ENCODE results near the gene WNT3.

Gene WNT3

GRCh38 chr17:46788300-46788699, 30.2 kb downstream of the WNT3 start:
- Histone ChIP-seq H3K9me2 (ENCODE audit: low read depth, low read length) (no peaks in the 10 kb centered on the region), H4K20me1 (ENCODE audit: insufficient read depth, low read length) (no peaks in the 10 kb centered on the region), H2AFZ (ENCODE audit: low read length) (no peak overlapping the region), H3K79me2 (ENCODE audit: insufficient read depth, low read length) (no peaks in the 10 kb centered on the region), H3K4me3 (ENCODE audit: low read depth, low read length, poor library complexity, severe bottlenecking) (no peak overlapping the region), H3K4me1 (ENCODE audit: insufficient read depth, low read length, severe bottlenecking) (no peaks in the 10 kb centered on the region), H3K9ac (ENCODE audit: low read length) (no peak overlapping the region), H3K9me3 (ENCODE audit: low read length) (no peaks in the 10 kb centered on the region), H3K4me2 (ENCODE audit: low read length) (no peak overlapping the region), H3K27me3 (ENCODE audit: insufficient read depth, low read length) (no peaks in the 10 kb centered on the region; the same call in 1 of the 2 replicates), H3K27ac (ENCODE audit: low read depth, low read length, poor library complexity, severe bottlenecking) (no peak overlapping the region), H3K36me3 (ENCODE audit: insufficient read depth, low read length) (no peaks in the 10 kb centered on the region; the same call in 1 of the 2 replicates), H3F3A (ENCODE audit: insufficient read depth, low read length) (no peaks in the 10 kb centered on the region)
- TF ChIP-seq CTCF (IDR thresholded peaks at IDR 0.05; ENCODE audit: low read length) (no peak), EZH2 (IDR thresholded peaks at IDR 0.05; ENCODE audit: borderline replicate concordance, low read length) (no peak)

GRCh38 chr17:46787478-46787877, 31.0 kb downstream of the WNT3 start:
- Histone ChIP-seq H3K36me3 (ENCODE audit: insufficient read depth, low read length) (no peaks in the 10 kb centered on the region; the same call in 1 of the 2 replicates), H3K9me3 (ENCODE audit: low read length) (no peaks in the 10 kb centered on the region)

GRCh38 chr17:46785696-46786095, 32.8 kb downstream of the WNT3 start:
- Histone ChIP-seq H3K79me2 (ENCODE audit: insufficient read depth, low read length) (no peaks in the 10 kb centered on the region), H3K9me2 (ENCODE audit: low read depth, low read length) (no peaks in the 10 kb centered on the region), H3K9ac (ENCODE audit: low read length) (no peak overlapping the region), H3K4me1 (ENCODE audit: insufficient read depth, low read length, severe bottlenecking) (peaks cover 21% of the 10 kb centered on the region), H3K4me3 (ENCODE audit: low read depth, low read length, poor library complexity, severe bottlenecking) (no peak overlapping the region), H3K4me2 (ENCODE audit: low read length) (no peak overlapping the region), H4K20me1 (ENCODE audit: insufficient read depth, low read length) (no peaks in the 10 kb centered on the region), H2AFZ (ENCODE audit: low read length) (no peak overlapping the region), H3F3A (ENCODE audit: insufficient read depth, low read length) (no peaks in the 10 kb centered on the region), H3K27me3 (ENCODE audit: insufficient read depth, low read length) (no peaks in the 10 kb centered on the region; the same call in 1 of the 2 replicates), H3K27ac (ENCODE audit: low read depth, low read length, poor library complexity, severe bottlenecking) (no peak overlapping the region), H3K9me3 (ENCODE audit: low read length) (no peaks in the 10 kb centered on the region), H3K36me3 (ENCODE audit: insufficient read depth, low read length) (no peaks in the 10 kb centered on the region; the same call in 1 of the 2 replicates)
- no peak for TF ChIP-seq CTCF (IDR thresholded peaks at IDR 0.05; ENCODE audit: low read length)
- TF ChIP-seq EZH2 (IDR thresholded peaks at IDR 0.05; ENCODE audit: borderline replicate concordance, low read length), result no peak

More at GRCh38 chr17:46787478-46787877, 31.0 kb downstream of the WNT3 start:
- Histone ChIP-seq H3K4me2 (ENCODE audit: low read length) (no peak overlapping the region), H4K20me1 (ENCODE audit: insufficient read depth, low read length) (no peaks in the 10 kb centered on the region), H3K79me2 (ENCODE audit: insufficient read depth, low read length) (no peaks in the 10 kb centered on the region), H3K4me1 (ENCODE audit: insufficient read depth, low read length, severe bottlenecking) (peaks cover 3% of the 10 kb centered on the region), H3K27me3 (ENCODE audit: insufficient read depth, low read length) (no peaks in the 10 kb centered on the region; the same call in 1 of the 2 replicates), H3K9ac (ENCODE audit: low read length) (no peak overlapping the region), H3K27ac (ENCODE audit: low read depth, low read length, poor library complexity, severe bottlenecking) (no peak overlapping the region), H2AFZ (ENCODE audit: low read length) (no peak overlapping the region), H3F3A (ENCODE audit: insufficient read depth, low read length) (no peaks in the 10 kb centered on the region), H3K4me3 (ENCODE audit: low read depth, low read length, poor library complexity, severe bottlenecking) (no peak overlapping the region), H3K9me2 (ENCODE audit: low read depth, low read length) (no peaks in the 10 kb centered on the region)
- TF ChIP-seq CTCF (IDR thresholded peaks at IDR 0.05; ENCODE audit: low read length), result no peak
- TF ChIP-seq EZH2 (IDR thresholded peaks at IDR 0.05; ENCODE audit: borderline replicate concordance, low read length), result no peak

Measured in OCI-LY1 (cell line).